Spinal cord (tissue), 10 donors: ENCODE data around the gene REEP5. TPM values are rescaled to one million over a fixed set of nuclear protein-coding genes. Genes with fewer than 3 reads are reported as not detected.

Experiments
- DNase-seq, 6 donors: peaks; one replicate each; pipeline versions ENCODE4 v3.0.0 to v3.0.0-alpha.2; 2013 to 2015; ENCODE audit warnings: low spot score in 6 of 6, low read depth in 4 of 6
- H3K27ac ChIP-seq: one replicate; pipeline ENCODE4 v1.5.1; 2013; ENCODE audit warnings: low read depth, low read length, control low read depth
- H3K27me3 ChIP-seq: one replicate; pipeline ENCODE4 v1.6.1; 2013; ENCODE audit warnings: low read length; ENCODE audit not compliant: control insufficient read depth, insufficient read depth
- H3K36me3 ChIP-seq: one replicate; pipeline ENCODE4 v1.6.1; 2013; ENCODE audit warnings: low read length; ENCODE audit not compliant: control insufficient read depth, insufficient read depth
- H3K4me1 ChIP-seq: one replicate; pipeline ENCODE4 v1.6.1; 2013; ENCODE audit warnings: low read length; ENCODE audit not compliant: control insufficient read depth, insufficient read depth
- H3K4me3 ChIP-seq: one replicate; pipeline ENCODE4 v1.5.1; 2013; ENCODE audit warnings: low read depth, low read length, control low read depth
- H3K9me3 ChIP-seq: one replicate; pipeline ENCODE4 v1.6.1; 2013; ENCODE audit warnings: low read length; ENCODE audit not compliant: control insufficient read depth, insufficient read depth
- WGBS: methylation state at CpG from one replicate; pipeline ENCODE4 v1.1.5; 2013; ENCODE audit warnings: missing lambda C conversion rate; ENCODE audit not compliant: insufficient coverage; 5-methylcytosine and 5-hydroxymethylcytosine counted together
- polyA plus RNA-seq, 2 donors: library from polyadenylated mRNA; unstranded; fragments of 120-200 nt; gene quantifications; one replicate each; pipeline ENCODE4 v1.2.1, GENCODE V29; 2013; ENCODE audit not compliant: insufficient read length in 2 of 2
- total RNA-seq, 2 donors: library from RNA; depleted of rRNA in 1 of 2; stranded (reverse); fragments of 120-200 nt in 1 of 2; fragments of >200 nt in 1 of 2; gene quantifications; one replicate each; pipeline versions ENCODE4 v1.2.3 to v1.2.4, GENCODE V29; 2013 to 2014
- donor health status: healthy.

REEP5 gene
- total and polyA plus RNA-seq, 4 donors = 57.2 to 201 (median 154) TPM

DNA sequence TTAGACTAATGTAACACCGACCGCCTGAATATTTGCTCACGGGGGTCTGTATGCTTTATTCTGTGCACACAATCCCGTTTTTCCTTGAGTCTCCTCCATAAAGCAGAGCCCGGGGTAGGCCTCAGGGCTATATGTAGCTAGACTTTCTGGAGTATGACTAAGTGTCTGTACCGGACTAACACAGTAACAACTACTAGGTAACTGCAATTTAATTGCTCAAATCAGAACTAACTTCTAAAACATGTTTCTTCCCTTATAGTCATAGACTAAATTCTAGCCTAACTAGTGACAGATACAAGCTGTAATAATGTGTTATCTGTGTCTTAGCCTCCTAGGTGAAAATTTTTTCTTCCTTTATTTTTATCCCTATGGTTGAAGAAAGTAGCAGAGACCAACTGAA is 2.1 kb downstream of the REEP5 start:
- no peak for DNase-seq
- H3K27me3 ChIP-seq = no peaks in the 10 kb centered on the region
- no peaks in the 10 kb centered on the region for H3K9me3 ChIP-seq
- peaks cover 12% of the 10 kb centered on the region for H3K36me3 ChIP-seq
- no CpG with 5 or more reads among the region's 6 CpGs for WGBS
- no peak overlapping the region for H3K27ac ChIP-seq
- no peak overlapping the region for H3K4me3 ChIP-seq
- H3K4me1 ChIP-seq = peaks cover 9% of the 10 kb centered on the region

GRCh38 chr5:112918679-112919078 is 3.3 kb downstream of the REEP5 start:
- Histone ChIP-seq H3K27me3 (no peaks in the 10 kb centered on the region), H3K36me3 (peaks cover 18% of the 10 kb centered on the region), H3K4me3 (no peak overlapping the region), H3K27ac (no peak overlapping the region), H3K9me3 (no peaks in the 10 kb centered on the region), H3K4me1 (peaks cover 9% of the 10 kb centered on the region)
- 80% methylated on average over 1 of the region's 1 CpG for WGBS
- DNase-seq = no peak

DNA sequence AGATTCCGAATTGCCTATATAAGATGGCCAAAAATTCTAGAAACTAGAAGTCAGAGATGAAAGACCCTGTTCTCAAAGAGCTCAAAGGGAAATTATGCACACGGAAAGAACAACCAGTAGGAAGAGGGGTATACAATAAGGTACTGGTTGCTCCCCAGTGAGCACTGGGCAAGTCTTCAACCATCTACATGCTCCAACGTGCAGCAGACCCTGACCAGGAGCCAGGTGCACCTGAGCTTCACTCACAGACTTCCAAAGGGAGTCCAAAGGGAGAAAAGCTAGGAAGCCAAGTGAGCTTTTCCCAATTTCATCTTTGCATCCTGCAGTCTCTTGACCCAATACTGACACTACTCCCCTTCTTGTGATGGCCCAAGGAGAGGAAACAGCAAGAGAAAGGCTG is 3.9 kb downstream of the REEP5 start:
- 59% methylated on average over 3 of the region's 3 CpGs for WGBS
- H3K36me3 ChIP-seq = peaks cover 18% of the 10 kb centered on the region
- DNase-seq = no peak
- H3K27ac ChIP-seq = no peak overlapping the region
- H3K4me1 ChIP-seq = peaks cover 9% of the 10 kb centered on the region
- H3K4me3 ChIP-seq = no peak overlapping the region
- no peaks in the 10 kb centered on the region for H3K9me3 ChIP-seq
- H3K27me3 ChIP-seq = no peaks in the 10 kb centered on the region

- Histone ChIP-seq H3K36me3 (peaks cover 18% of the 10 kb centered on the region), H3K9me3 (no peaks in the 10 kb centered on the region), H3K27me3 (no peaks in the 10 kb centered on the region), H3K4me3 (no peak overlapping the region), H3K27ac (no peak overlapping the region), H3K4me1 (peaks cover 9% of the 10 kb centered on the region)
- DNase-seq = no peak
- WGBS = 100% methylated on average over 1 of the region's 2 CpGs
Measured at GRCh38 chr5:112917453-112917995, 4.5 kb downstream of the REEP5 start.

- Histone ChIP-seq H3K27me3 (no peaks in the 10 kb centered on the region), H3K4me1 (peaks cover 5% of the 10 kb centered on the region), H3K36me3 (peaks cover 18% of the 10 kb centered on the region), H3K9me3 (no peaks in the 10 kb centered on the region), H3K27ac (no peak overlapping the region), H3K4me3 (no peak overlapping the region)
- DNase-seq = no peak
- 13% methylated on average over 1 of the region's 1 CpG for WGBS
Measured at GRCh38 chr5:112915831-112916230, 6.2 kb downstream of the REEP5 start.

- no peak for DNase-seq
- Histone ChIP-seq H3K4me1 (peaks cover 3% of the 10 kb centered on the region), H3K27ac (no peak overlapping the region), H3K9me3 (no peaks in the 10 kb centered on the region), H3K36me3 (peaks cover 22% of the 10 kb centered on the region), H3K4me3 (no peak overlapping the region), H3K27me3 (no peaks in the 10 kb centered on the region)
- no CpG with 5 or more reads among the region's 4 CpGs for WGBS
Measured at GRCh38 chr5:112914584-112914983, 7.4 kb downstream of the REEP5 start.

GRCh38 chr5:112910529-112910928 is 11.5 kb downstream of the REEP5 start:
- WGBS = 30% methylated on average over 1 of the region's 1 CpG
- Histone ChIP-seq H3K4me1 (peaks cover 4% of the 10 kb centered on the region), H3K27me3 (no peaks in the 10 kb centered on the region), H3K9me3 (no peaks in the 10 kb centered on the region), H3K36me3 (peaks cover 19% of the 10 kb centered on the region), H3K27ac (no peak overlapping the region), H3K4me3 (no peak overlapping the region)
- peak in 1 of 6 donors; percentile 46 for DNase-seq

GRCh38 chr5:112908854-112909253 is 13.2 kb downstream of the REEP5 start:
- Histone ChIP-seq H3K9me3 (no peaks in the 10 kb centered on the region), H3K4me1 (peaks cover 4% of the 10 kb centered on the region), H3K4me3 (no peak overlapping the region), H3K27ac (no peak overlapping the region), H3K36me3 (peaks cover 14% of the 10 kb centered on the region), H3K27me3 (no peaks in the 10 kb centered on the region)
- DNase-seq = no peak

DNA sequence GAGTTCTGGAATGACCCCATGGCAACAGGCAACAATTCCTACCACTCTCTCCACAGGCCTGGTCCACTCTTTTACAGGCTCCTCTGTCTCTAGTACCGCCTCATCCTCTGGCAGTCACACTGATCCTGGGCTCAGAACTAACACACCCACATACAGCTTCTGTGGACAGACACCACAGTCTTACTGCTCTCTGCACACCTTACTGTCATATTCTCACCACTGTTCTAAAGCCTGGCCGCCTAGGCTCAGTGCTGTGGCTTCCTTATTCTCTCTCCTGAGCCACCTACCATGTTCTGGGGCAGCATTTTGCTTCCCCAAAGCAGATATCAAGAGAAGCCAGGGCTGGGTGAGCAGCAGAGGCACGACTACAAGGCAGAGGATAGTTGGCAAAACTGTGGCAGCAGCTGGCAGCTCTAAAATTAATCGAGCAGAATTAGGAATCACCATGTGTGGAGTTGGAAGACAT is 14.8 kb downstream of the REEP5 start:
- Histone ChIP-seq H3K9me3 (no peaks in the 10 kb centered on the region), H3K4me3 (no peak overlapping the region), H3K36me3 (peaks cover 12% of the 10 kb centered on the region), H3K27ac (no peak overlapping the region), H3K27me3 (no peaks in the 10 kb centered on the region), H3K4me1 (peaks cover 4% of the 10 kb centered on the region)
- DNase-seq = peak in 2 of 6 donors; percentile 70 to 73
- WGBS = 70% methylated on average over 2 of the region's 4 CpGs

DNA sequence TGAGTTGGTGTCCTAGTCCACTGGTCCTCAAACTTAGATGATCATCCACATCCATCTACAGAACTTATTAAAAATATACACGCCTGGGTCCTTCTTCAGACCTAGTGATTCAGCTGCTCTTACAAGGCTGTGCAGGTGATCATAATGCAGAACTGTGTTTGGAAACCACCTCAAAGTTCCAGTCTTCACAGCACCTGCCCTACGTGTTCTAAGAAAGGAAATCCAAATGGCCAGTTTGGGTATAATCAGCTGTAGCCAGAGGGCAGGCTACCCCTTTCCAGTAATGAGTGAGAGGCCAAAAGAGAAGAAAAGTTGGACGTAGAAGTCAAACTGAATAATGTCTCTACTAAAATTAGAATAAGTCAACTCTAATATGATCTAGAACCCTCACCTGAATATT is 15.4 kb downstream of the REEP5 start:
- H3K9me3 ChIP-seq = no peaks in the 10 kb centered on the region
- no peak for DNase-seq
- no peak overlapping the region for H3K4me3 ChIP-seq
- no peak overlapping the region for H3K27ac ChIP-seq
- H3K36me3 ChIP-seq = peaks cover 17% of the 10 kb centered on the region
- H3K4me1 ChIP-seq = peaks cover 4% of the 10 kb centered on the region
- no peaks in the 10 kb centered on the region for H3K27me3 ChIP-seq
- WGBS = 100% methylated on average over 1 of the region's 3 CpGs
